Measurements from ENCODE around the gene ACSBG1. TPM values are rescaled to one million over a fixed set of nuclear protein-coding genes. Genes with fewer than 3 reads are reported as not detected.

Gene ACSBG1
- total and polyA plus RNA-seq, 10 donors: 0.16 to 0.33 (median 0.25) TPM; not detected in 4

DNA sequence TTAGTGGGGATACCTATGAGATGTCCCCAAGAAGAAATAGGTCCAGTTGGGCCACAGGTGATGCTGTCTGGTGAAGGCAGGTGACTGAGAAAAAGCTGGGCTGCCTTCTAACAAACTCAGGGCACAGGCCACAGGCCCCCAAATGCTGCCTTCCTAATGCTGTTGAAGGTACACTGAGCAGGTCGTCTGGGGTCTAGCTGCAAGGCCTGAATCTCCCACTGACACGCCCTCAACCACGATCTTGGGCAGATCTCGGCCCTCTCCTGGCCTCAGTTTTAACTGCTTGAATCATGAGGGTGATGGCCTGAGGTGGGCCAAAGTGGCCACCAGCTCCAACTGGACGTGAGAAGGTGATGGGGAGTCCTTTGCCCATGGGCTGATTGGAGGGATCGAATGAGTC is 2.1 kb upstream of the ACSBG1 start:
- intact Hi-C loops (cut with DNase I; ENCODE audit: low total_unique reads): no loop called here
- TF ChIP-seq, protein P1, sequence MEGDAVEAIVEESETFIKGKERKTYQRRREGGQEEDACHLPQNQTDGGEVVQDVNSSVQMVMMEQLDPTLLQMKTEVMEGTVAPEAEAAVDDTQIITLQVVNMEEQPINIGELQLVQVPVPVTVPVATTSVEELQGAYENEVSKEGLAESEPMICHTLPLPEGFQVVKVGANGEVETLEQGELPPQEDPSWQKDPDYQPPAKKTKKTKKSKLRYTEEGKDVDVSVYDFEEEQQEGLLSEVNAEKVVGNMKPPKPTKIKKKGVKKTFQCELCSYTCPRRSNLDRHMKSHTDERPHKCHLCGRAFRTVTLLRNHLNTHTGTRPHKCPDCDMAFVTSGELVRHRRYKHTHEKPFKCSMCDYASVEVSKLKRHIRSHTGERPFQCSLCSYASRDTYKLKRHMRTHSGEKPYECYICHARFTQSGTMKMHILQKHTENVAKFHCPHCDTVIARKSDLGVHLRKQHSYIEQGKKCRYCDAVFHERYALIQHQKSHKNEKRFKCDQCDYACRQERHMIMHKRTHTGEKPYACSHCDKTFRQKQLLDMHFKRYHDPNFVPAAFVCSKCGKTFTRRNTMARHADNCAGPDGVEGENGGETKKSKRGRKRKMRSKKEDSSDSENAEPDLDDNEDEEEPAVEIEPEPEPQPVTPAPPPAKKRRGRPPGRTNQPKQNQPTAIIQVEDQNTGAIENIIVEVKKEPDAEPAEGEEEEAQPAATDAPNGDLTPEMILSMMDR (IDR thresholded peaks at IDR 0.05 in 8 of 11, conservative IDR thresholded peaks at IDR 0.05 in 3 of 11): no peak
- TF ChIP-seq POLR2AphosphoS5 (IDR thresholded peaks at IDR 0.05): no peak
- 74 to 93% (median 83%) methylated on average over 6 of the region's 6 CpGs for WGBS, 5 donors

DNA sequence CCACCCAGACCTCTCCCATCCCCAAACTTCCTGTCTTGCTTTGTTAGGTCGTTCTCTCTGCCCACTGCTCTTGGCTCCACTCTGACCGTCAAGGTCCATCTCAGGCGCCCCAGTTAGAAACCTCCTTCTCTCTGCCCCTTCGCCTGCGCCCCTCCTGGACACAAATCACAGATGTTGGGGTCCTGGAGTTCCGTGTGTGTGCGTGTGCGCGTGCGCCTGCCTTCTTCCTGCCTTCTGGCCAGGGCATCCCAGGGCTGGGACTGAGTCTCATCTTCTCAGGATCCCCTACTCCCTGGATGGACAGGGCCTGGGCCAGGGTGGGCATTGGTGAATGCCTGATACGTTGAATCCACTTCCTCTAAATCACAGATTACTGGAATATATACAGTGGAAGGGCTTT is 869 bp downstream of the ACSBG1 start:
- H3K4me1 ChIP-seq: no peaks in the 10 kb centered on the region
- TF ChIP-seq, protein P1 (IDR thresholded peaks at IDR 0.05 in 8 of 11, conservative IDR thresholded peaks at IDR 0.05 in 3 of 11): no peak
- TF ChIP-seq POLR2AphosphoS5 (IDR thresholded peaks at IDR 0.05) (no peak), POLR2A (IDR thresholded peaks at IDR 0.05) (no peak)
- no peaks in the 10 kb centered on the region for H3K9me3 ChIP-seq
- H3K36me3 ChIP-seq: no peaks in the 10 kb centered on the region
- peak; percentile 34 for DNase-seq
- 69 to 75% (median 71%) methylated on average over 11 of the region's 11 CpGs for WGBS, 5 donors
- H3K27ac ChIP-seq: no peak overlapping the region
- intact Hi-C loops (cut with DNase I; ENCODE audit: low total_unique reads): no loop called here
- no peak overlapping the region for H3K4me3 ChIP-seq
- peaks cover 0 to 20% (median 0%) of the 10 kb centered on the region in 7 donors for H3K27me3 ChIP-seq (replicated peaks in 1 of 7)

More for the DNA sequence above, 2.1 kb upstream of the ACSBG1 start:
- Histone ChIP-seq H3K9me3 (no peaks in the 10 kb centered on the region), H3K27ac (no peak overlapping the region), H3K4me1 (peaks cover 0 to 6% (median 2%) of the 10 kb centered on the region in 6 donors), H3K27me3 (replicated peaks in 1 of 7) (peaks cover 0 to 26% (median 0%) of the 10 kb centered on the region in 7 donors), H3K36me3 (no peaks in the 10 kb centered on the region), H3K4me3 (no peak overlapping the region)
- peak; percentile 54 for DNase-seq

DNA sequence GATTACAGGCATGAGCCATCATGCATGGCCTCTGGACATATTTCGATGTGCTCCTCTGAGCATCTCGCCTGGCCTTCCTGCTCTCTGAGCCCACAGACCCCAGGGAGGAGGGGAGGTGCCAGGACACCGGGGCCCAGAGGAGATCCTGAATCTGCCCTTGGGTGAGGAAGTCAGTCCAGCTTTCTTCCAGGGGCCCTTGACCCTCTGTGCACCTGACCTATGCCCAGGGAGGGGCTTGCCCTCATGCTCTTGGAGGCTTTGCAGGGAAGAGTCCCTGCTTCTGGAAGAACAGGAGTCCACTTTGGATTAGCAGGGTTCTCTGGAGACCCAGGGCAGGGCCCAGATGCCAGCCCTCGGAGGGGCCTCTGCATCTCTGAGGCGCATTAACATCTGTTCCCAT is 1.4 kb downstream of the ACSBG1 start:
- TF ChIP-seq, protein P1 (IDR thresholded peaks at IDR 0.05 in 8 of 11, conservative IDR thresholded peaks at IDR 0.05 in 3 of 11): no peak
- TF ChIP-seq POLR2A (IDR thresholded peaks at IDR 0.05) (no peak), POLR2AphosphoS5 (IDR thresholded peaks at IDR 0.05) (no peak)
- H3K36me3 ChIP-seq: no peaks in the 10 kb centered on the region
- H3K4me3 ChIP-seq: no peak overlapping the region
- intact Hi-C loops (cut with DNase I; ENCODE audit: low total_unique reads): no loop called here
- no peaks in the 10 kb centered on the region for H3K9me3 ChIP-seq
- H3K27me3 ChIP-seq (replicated peaks in 1 of 7): peaks cover 0 to 20% (median 0%) of the 10 kb centered on the region in 7 donors
- no peak overlapping the region for H3K27ac ChIP-seq
- H3K4me1 ChIP-seq: no peaks in the 10 kb centered on the region
- 72 to 91% (median 80%) methylated on average over 4 to 5 of the region's 5 CpGs for WGBS, 5 donors
- peak; percentile 34 for DNase-seq

- intact Hi-C loops (cut with DNase I; ENCODE audit: low total_unique reads): no loop called here
- H3K36me3 ChIP-seq: no peaks in the 10 kb centered on the region
- 78 to 92% (median 86%) methylated on average over 16 to 17 of the region's 17 CpGs for WGBS, 5 donors
Observed at GRCh38 chr15:78229431-78230406, 4.6 kb downstream of the ACSBG1 start.

More at GRCh38 chr15:78229431-78230406, 4.6 kb downstream of the ACSBG1 start:
- peak; percentile 65 for DNase-seq
- no peaks in the 10 kb centered on the region for H3K4me1 ChIP-seq
- no peaks in the 10 kb centered on the region for H3K9me3 ChIP-seq
- H3K4me3 ChIP-seq: no peak overlapping the region
- no peak overlapping the region for H3K27ac ChIP-seq
- peaks cover 0 to 13% (median 0%) of the 10 kb centered on the region in 7 donors for H3K27me3 ChIP-seq (replicated peaks in 1 of 7)
- TF ChIP-seq, protein P1 (IDR thresholded peaks at IDR 0.05 in 8 of 11, conservative IDR thresholded peaks at IDR 0.05 in 3 of 11): no peak
- no peak for TF ChIP-seq POLR2A (IDR thresholded peaks at IDR 0.05)

Measured in spleen (tissue), 11 donors.